IMR-90 (cell line): ENCODE measurements around the gene GPR183. TPM values are rescaled to one million over a fixed set of nuclear protein-coding genes. Genes with fewer than 3 reads are reported as not detected.

Experiments
- ATAC-seq: fragments of 200-7000 bp; cut with Tn5 transposase; 2 replicates; pipeline ENCODE4 v1.9.1; 2020; ENCODE audit warnings: low read depth, mild to moderate bottlenecking, moderate library complexity
- BruUV-seq: library from RNA; stranded (reverse); fragments of 400-500 nt; replicated peaks from 2 replicates; lab custom pipeline; 2021; lab: Mats Ljungman, UMichigan
- CTCF ChIA-PET: fragments of 300-600 bp; formaldehyde crosslinking; extraction: SDS; loops from one replicate; lab custom pipeline; 2021; ENCODE audit warnings: antibody characterized with exemption; lab: Yijun Ruan, JAX
- POLR2A ChIA-PET: fragments of 300-600 bp; sonication (Branson Sonifier 250); formaldehyde crosslinking; loops from one replicate; lab custom pipeline; 2022; ENCODE audit warnings: antibody characterized with exemption; ENCODE audit not compliant: unreplicated experiment; lab: Charles Lee
- DNase-seq: peaks from one replicate; pipeline ENCODE4 v3.0.0; 2013
- H2AFZ ChIP-seq: replicated peaks from 2 replicates; pipeline ENCODE3; 2013; ENCODE audit warnings: low read length, mild to moderate bottlenecking; ENCODE audit not compliant: poor library complexity
- H2AK5ac ChIP-seq: 2 replicates; pipeline ENCODE4 v1.6.1; 2013; ENCODE audit warnings: low read depth, low read length, inconsistent platforms
- H2AK9ac ChIP-seq: replicated peaks from 2 replicates; pipeline ENCODE3; 2013; ENCODE audit warnings: mild to moderate bottlenecking, low read depth, low read length, moderate library complexity; ENCODE audit not compliant: poor library complexity
- H2BK120ac ChIP-seq: 2 replicates; pipeline ENCODE4 v1.6.1; 2013; ENCODE audit warnings: low read depth, low read length, inconsistent platforms
- H2BK15ac ChIP-seq: 3 replicates; pipeline ENCODE4 v1.6.1; 2013; ENCODE audit warnings: low read depth, low read length, inconsistent platforms
- H2BK20ac ChIP-seq: 2 replicates; pipeline ENCODE4 v1.6.1; 2013; ENCODE audit warnings: low read depth, mild to moderate bottlenecking, inconsistent platforms, low read length, moderate library complexity
- H2BK5ac ChIP-seq: 2 replicates; pipeline ENCODE4 v1.6.1; 2013; ENCODE audit warnings: mild to moderate bottlenecking, low read depth, low read length, inconsistent platforms; ENCODE audit not compliant: poor library complexity, severe bottlenecking
- H3K14ac ChIP-seq: replicated peaks from 2 replicates; pipeline ENCODE4 v1.6.1; 2013; ENCODE audit warnings: low read depth, low read length, inconsistent platforms
- H3K18ac ChIP-seq: 2 replicates; pipeline ENCODE4 v1.6.1; 2013; ENCODE audit warnings: low read depth, low read length, control low read depth
- H3K23ac ChIP-seq: 2 replicates; pipeline ENCODE4 v1.6.1; 2013; ENCODE audit warnings: low read depth, low read length, inconsistent platforms
- H3K27ac ChIP-seq: 2 replicates; pipeline ENCODE4 v1.5.1; 2013; ENCODE audit warnings: mild to moderate bottlenecking, control low read depth, low read length; ENCODE audit not compliant: insufficient read depth
- H3K27me3 ChIP-seq: 2 replicates; pipeline ENCODE4 v1.6.1; 2013; ENCODE audit warnings: low read length; ENCODE audit not compliant: control insufficient read depth, insufficient read depth
- H3K36me3 ChIP-seq: 2 replicates; pipeline ENCODE4 v1.6.1; 2013; ENCODE audit warnings: low read length, mixed read lengths; ENCODE audit not compliant: control insufficient read depth, insufficient read depth
- H3K4ac ChIP-seq: 2 replicates; pipeline ENCODE4 v1.6.1; 2013; ENCODE audit warnings: low read depth, low read length, inconsistent platforms
- H3K4me1 ChIP-seq: 2 replicates; pipeline ENCODE4 v1.6.1; 2013; ENCODE audit warnings: low read length, mixed read lengths; ENCODE audit not compliant: control insufficient read depth, insufficient read depth
- H3K4me2 ChIP-seq: 2 replicates; pipeline ENCODE4 v1.6.1; 2013; ENCODE audit warnings: low read depth, mild to moderate bottlenecking, control low read depth, low read length, moderate library complexity
- H3K4me3 ChIP-seq: 2 replicates; pipeline ENCODE4 v1.5.1; 2013; ENCODE audit warnings: low read depth, mild to moderate bottlenecking, control low read depth, low read length, moderate library complexity; ENCODE audit not compliant: insufficient read depth
- H3K56ac ChIP-seq: 2 replicates; pipeline ENCODE4 v1.6.1; 2013; ENCODE audit warnings: low read length, inconsistent platforms; ENCODE audit not compliant: insufficient read depth; ENCODE audit errors: extremely low read depth
- H3K79me1 ChIP-seq, 2 experiments: 2 replicates each; pipeline ENCODE4 v1.6.1; 2013; ENCODE audit warnings: low read length in 2 of 2, inconsistent platforms in 1 of 2, low read depth in 1 of 2
- H3K9ac ChIP-seq: 2 replicates; pipeline ENCODE4 v1.6.1; 2013; ENCODE audit warnings: low read depth, low read length, control low read depth
- H3K9me1 ChIP-seq: 2 replicates; pipeline ENCODE4 v1.6.1; 2013; ENCODE audit warnings: low read length, inconsistent platforms; ENCODE audit not compliant: insufficient read depth
- H3K9me3 ChIP-seq: 2 replicates; pipeline ENCODE4 v1.6.1; 2013; ENCODE audit warnings: low read length; ENCODE audit not compliant: control insufficient read depth, insufficient read depth
- H4K20me1 ChIP-seq: 2 replicates; pipeline ENCODE4 v1.6.1; 2013; ENCODE audit warnings: low read length, inconsistent platforms; ENCODE audit not compliant: insufficient read depth
- H4K5ac ChIP-seq: 2 replicates; pipeline ENCODE4 v1.6.1; 2013; ENCODE audit warnings: mild to moderate bottlenecking, low read depth, low read length, control low read depth
- H4K8ac ChIP-seq, 2 experiments: 2 replicates each; pipeline ENCODE4 v1.6.1; 2013; ENCODE audit warnings: low read depth in 2 of 2, low read length in 2 of 2, control low read depth in 1 of 2, inconsistent platforms in 1 of 2
- H4K91ac ChIP-seq: 2 replicates; pipeline ENCODE4 v1.6.1; 2013; ENCODE audit warnings: low read depth, low read length, inconsistent platforms; ENCODE audit not compliant: insufficient read depth
- BHLHE40 ChIP-seq: fragments of 150-350 bp; IDR thresholded peaks from 2 replicates; pipeline ENCODE4 v1.6.1; 2016; ENCODE audit warnings: mild to moderate bottlenecking, low read depth, low read length
- CEBPB ChIP-seq: IDR thresholded peaks from 2 replicates; pipeline ENCODE4 v1.6.1; 2012; ENCODE audit warnings: low read depth, low read length, improper control_type of control experiment
- CHD1 ChIP-seq: IDR thresholded peaks from 2 replicates; pipeline ENCODE4 v1.6.1; 2012; ENCODE audit warnings: low read depth, low read length, improper control_type of control experiment
- CTCF ChIP-seq: conservative IDR thresholded peaks from 2 replicates; pipeline ENCODE4 v1.5.1; 2012; ENCODE audit warnings: mild to moderate bottlenecking, low read depth, low read length, improper control_type of control experiment
- ELK1 ChIP-seq: fragments of 150-350 bp; IDR thresholded peaks from 2 replicates; pipeline ENCODE4 v1.6.1; 2016; ENCODE audit warnings: low read depth, mild to moderate bottlenecking, low read length, moderate library complexity, borderline replicate concordance
- FOS ChIP-seq: fragments of 150-350 bp; IDR thresholded peaks from 2 replicates; pipeline ENCODE4 v1.6.1; 2016; ENCODE audit warnings: low read depth, low read length
- MAFK ChIP-seq: IDR thresholded peaks from 2 replicates; pipeline ENCODE4 v1.6.1; 2012; ENCODE audit warnings: low read depth, low read length, improper control_type of control experiment
- MAZ ChIP-seq: IDR thresholded peaks from 2 replicates; pipeline ENCODE4 v1.6.1; 2012; ENCODE audit warnings: low read depth, mild to moderate bottlenecking, low read length, improper control_type of control experiment, moderate library complexity, borderline replicate concordance
- MXI1 ChIP-seq: IDR thresholded peaks from 2 replicates; pipeline ENCODE4 v1.6.1; 2012; ENCODE audit warnings: low read depth, mild to moderate bottlenecking, low read length, moderate library complexity, borderline replicate concordance
- NFE2L2 ChIP-seq: fragments of 150-350 bp; IDR thresholded peaks from 2 replicates; pipeline ENCODE4 v1.6.1; 2016; ENCODE audit warnings: low read depth, mild to moderate bottlenecking, low read length
- RAD21 ChIP-seq: IDR thresholded peaks from 2 replicates; pipeline ENCODE4 v1.6.1; 2012; ENCODE audit warnings: low read length, improper control_type of control experiment
- RCOR1 ChIP-seq: IDR thresholded peaks from 2 replicates; pipeline ENCODE4 v1.6.1; 2012; ENCODE audit warnings: mild to moderate bottlenecking, low read length, improper control_type of control experiment; ENCODE audit not compliant: insufficient replicate concordance
- RFX5 ChIP-seq: IDR thresholded peaks from 2 replicates; pipeline ENCODE4 v1.8.0; 2012; ENCODE audit warnings: low read depth, mild to moderate bottlenecking, low read length, moderate library complexity
- SMC3 ChIP-seq: fragments of 150-350 bp; IDR thresholded peaks from 2 replicates; pipeline ENCODE4 v1.6.1; 2016; ENCODE audit warnings: low read depth, mild to moderate bottlenecking, antibody characterized with exemption, low read length, moderate library complexity
- USF2 ChIP-seq: fragments of 150-350 bp; IDR thresholded peaks from 2 replicates; pipeline ENCODE4 v1.6.1; 2017; ENCODE audit warnings: mild to moderate bottlenecking, antibody characterized with exemption, low read length, low read depth
- WGBS, 2 experiments: methylation state at CpG; one replicate each; pipeline versions ENCODE4 v1.1.5 to v1.1.7; 2013; ENCODE audit warnings: missing lambda C conversion rate in 2 of 2; ENCODE audit not compliant: insufficient read length in 1 of 2; ENCODE audit errors: extremely low coverage in 2 of 2; 5-methylcytosine and 5-hydroxymethylcytosine counted together
- dilution Hi-C: fragments of 300-500 bp; cut with HindIII; formaldehyde crosslinking; loops from one replicate; pipeline ENCODE4 v1.14.3; 2018; ENCODE audit warnings: low sequenced_read_pairs; ENCODE audit not compliant: unreplicated experiment
- in situ Hi-C: fragments of 300-500 bp; cut with MboI; formaldehyde crosslinking; loops from 3 replicates; pipeline ENCODE4 v1.14.3; 2019; ENCODE audit warnings: low sequenced_read_pairs, inconsistent platforms, mixed read lengths
- intact Hi-C: fragments of 100-400 bp; cut with micrococcal nuclease; formaldehyde crosslinking; loops from 2 replicates; pipeline ENCODE4 v1.10.0; 2022
- polyA plus RNA-seq, 3 experiments: library from polyadenylated mRNA; depleted of rRNA; stranded (reverse); fragments of >200 nt; gene quantifications; 2 replicates each; pipeline ENCODE4 v1.2.3, GENCODE V29; 2012; ENCODE audit warnings: low replicate concordance in 1 of 3
- total RNA-seq: library from RNA; depleted of rRNA; stranded (reverse); fragments of >200 nt; gene quantifications from 2 replicates; pipeline ENCODE4 v1.2.3, GENCODE V29; 2012

Gene GPR183
- total and polyA plus RNA-seq, 2 of the 4 experiments (the other 2 are of a cell fraction) = 0.18 to 0.31 TPM

DNA sequence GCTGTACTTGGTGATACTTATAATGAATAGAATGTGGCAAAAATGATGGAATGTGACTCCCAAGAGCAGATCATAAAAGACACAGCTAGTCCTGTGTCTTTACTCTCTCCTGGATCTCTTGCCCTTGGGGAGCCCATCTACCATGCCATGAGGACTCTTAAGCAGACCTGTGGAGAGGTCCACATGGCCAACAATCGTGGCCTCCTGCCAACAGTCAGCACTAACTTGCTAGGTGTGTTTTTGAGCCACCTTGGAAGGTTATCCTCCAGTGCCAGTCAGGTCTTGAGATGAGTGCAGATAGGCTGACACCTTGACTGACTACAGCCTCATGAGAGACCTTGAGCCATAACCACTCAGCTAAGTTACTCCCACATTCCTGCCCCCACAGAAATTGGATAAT lies 22.3 kb upstream of the GPR183 start:
- Histone ChIP-seq H2AK5ac (no peak overlapping the region), H3K79me1 (peaks cover 3% of the 10 kb centered on the region in 2 experiments; a peak in 2 of 4 replicates), H2BK120ac (no peak overlapping the region), H3K4me1 (no peaks in the 10 kb centered on the region), H3K27ac (no peak overlapping the region), H3K4me3 (no peak overlapping the region), H3K9ac (no peak overlapping the region), H3K27me3 (no peaks in the 10 kb centered on the region), H2AK9ac (no peak overlapping the region), H2AFZ (no peak overlapping the region), H3K9me3 (no peaks in the 10 kb centered on the region), H2BK15ac (no peak overlapping the region), H3K36me3 (peaks cover 4% of the 10 kb centered on the region; the same call in 1 of the 2 replicates), H3K14ac (no peak overlapping the region), H4K8ac (no peak overlapping the region), H2BK20ac (no peak overlapping the region), H2BK5ac (no peak overlapping the region), H3K23ac (no peak overlapping the region), H4K20me1 (no peaks in the 10 kb centered on the region), H3K4ac (no peak overlapping the region), H4K91ac (no peak overlapping the region), H4K5ac (no peak overlapping the region), H3K56ac (no peak overlapping the region), H3K18ac (no peak overlapping the region), H3K9me1 (no peaks in the 10 kb centered on the region; the same call in 1 of the 2 replicates), H3K4me2 (no peak overlapping the region)
- no peak for DNase-seq
- no TSS peak for BruUV-seq
- WGBS, 2 experiments = no CpG with 5 or more reads among the region's 1 CpG
- TF ChIP-seq CEBPB (no peak), NFE2L2 (no peak), MXI1 (no peak), BHLHE40 (no peak), FOS (no peak), MAFK (no peak), MAZ (no peak), RCOR1 (no peak), SMC3 (no peak), RFX5 (no peak), USF2 (no peak), CTCF (no peak), CHD1 (no peak), RAD21 (no peak), ELK1 (no peak)
- intact Hi-C loops (no loop called here), in situ Hi-C loops (no loop called here), dilution Hi-C loops (no loop called here)
- ChIA-PET CTCF (no interaction called here), POLR2A (no interaction called here)
- no peak for ATAC-seq
